Measurements from ENCODE around the gene FRAT2.

- TF ChIP-seq CTCF (IDR thresholded peaks at IDR 0.05; ENCODE audit: low read depth, low read length) (no peak), MYC (IDR thresholded peaks at IDR 0.05; ENCODE audit: low read depth, low read length) (no peak), POLR2A (IDR thresholded peaks at IDR 0.05; ENCODE audit: extremely low read depth, insufficient read length) (no peak)
Observed at GRCh38 chr10:97297556-97298222, 36.8 kb downstream of the FRAT2 start.
